A549 (cell line): ENCODE data around the gene DNPEP. TPM values are rescaled to one million over a fixed set of nuclear protein-coding genes. Genes with fewer than 3 reads are reported as not detected.
A peak's percentile ranks its signal among the peaks of the same experiment; 100 is the strongest.

ENCODE experiments used
- ATAC-seq, 2 experiments: fragments of 200-7000 bp in 1 of 2; fragments of >200 bp in 1 of 2; cut with Nextera tagmentation in 1 of 2; cut with Tn5 transposase in 1 of 2; 3 replicates each; pipeline versions ENCODE4 v1.8.0 to v1.9.1; 2018 to 2020; ENCODE audit warnings: mild to moderate bottlenecking in 1 of 2, moderate library complexity in 1 of 2
- CTCF ChIA-PET: fragments of 300-600 bp; sonication (Branson Sonifier 250); formaldehyde crosslinking; extraction: SDS; loops from one replicate; lab custom pipeline; 2021; ENCODE audit warnings: antibody characterized with exemption, inconsistent platforms; lab: Yijun Ruan, JAX
- POLR2A ChIA-PET: fragments of 350-600 bp; formaldehyde crosslinking; extraction: SDS; loops from one replicate; lab custom pipeline; 2021; ENCODE audit warnings: antibody characterized with exemption, inconsistent platforms; lab: Yijun Ruan, JAX
- DNase-seq, 2 experiments: peaks; one replicate each; pipeline versions ENCODE4 v3.0.0 to v3.0.0-alpha.2; 2011 to 2016; ENCODE audit warnings: low read depth in 1 of 2, low spot score in 1 of 2
- FAIRE-seq: peaks from 2 replicates; lab custom pipeline; 2011; peaks lifted over from hg19 to GRCh38; lab: Jason Lieb, UNC
- H3K27ac ChIP-seq, 2 experiments: fragments of >200 bp; sonication (Bioruptor Twin); formaldehyde crosslinking; 3 replicates each; pipeline ENCODE4 v1.5.1; 2016 to 2017
- H3K4me1 ChIP-seq: fragments of >200 bp; sonication (Bioruptor Twin); formaldehyde crosslinking; 3 replicates; pipeline ENCODE4 v1.6.1; 2016
- H3K4me2 ChIP-seq: fragments of >200 bp; sonication (Bioruptor Twin); formaldehyde crosslinking; 3 replicates; pipeline ENCODE4 v1.6.1; 2016
- H3K4me3 ChIP-seq: fragments of >200 bp; sonication (Bioruptor Twin); formaldehyde crosslinking; 3 replicates; pipeline ENCODE4 v1.5.1; 2016
- H3K9me3 ChIP-seq: fragments of >200 bp; sonication (Bioruptor Twin); formaldehyde crosslinking; 3 replicates; pipeline ENCODE4 v1.6.1; 2016
- BHLHE40 ChIP-seq: IDR thresholded peaks from 2 replicates; pipeline ENCODE4 v1.6.1; 2012; ENCODE audit warnings: low read depth, low read length, inconsistent platforms
- CBX2 ChIP-seq: fragments of 200-600 bp; sonication (generic); IDR thresholded peaks from 2 replicates; pipeline ENCODE4 v1.6.1; 2016; ENCODE audit warnings: low read depth, mild to moderate bottlenecking, borderline replicate concordance
- CEBPB ChIP-seq, 2 experiments: fragments of >200 bp in 1 of 2; sonication (Bioruptor Twin) in 1 of 2; formaldehyde crosslinking in 1 of 2; IDR thresholded peaks; 2 replicates each; pipeline ENCODE4 v1.6.1; 2012 to 2016
- EHF ChIP-seq: fragments of 250-450 bp; sonication (Bioruptor Pico); IDR thresholded peaks from 2 replicates; pipeline ENCODE4 v1.5.0; 2020; ENCODE audit warnings: mild to moderate bottlenecking
- EP300 ChIP-seq, 2 experiments: fragments of >200 bp; sonication (Bioruptor Twin); formaldehyde crosslinking; IDR thresholded peaks; 2 replicates in 1 of 2; 3 replicates in 1 of 2; pipeline ENCODE4 v1.6.1; 2016 to 2017
- FOSB ChIP-seq: fragments of 250-450 bp; sonication (Bioruptor Pico); IDR thresholded peaks from 2 replicates; pipeline ENCODE4 v1.5.0; 2020; ENCODE audit warnings: mild to moderate bottlenecking, moderate library complexity
- FOXS1 ChIP-seq: fragments of 250-450 bp; sonication (Bioruptor Pico); IDR thresholded peaks from 2 replicates; pipeline ENCODE4 v1.5.0; 2020; ENCODE audit warnings: mild to moderate bottlenecking, moderate library complexity
- GATA3 ChIP-seq: IDR thresholded peaks from 2 replicates; pipeline ENCODE4 v1.6.1; 2012; ENCODE audit warnings: borderline replicate concordance
- HOXA7 ChIP-seq: fragments of 250-450 bp; sonication (Bioruptor Pico); IDR thresholded peaks from 2 replicates; pipeline ENCODE4 v1.5.0; 2020; ENCODE audit warnings: mild to moderate bottlenecking, moderate library complexity
- KDM5A ChIP-seq: fragments of 200-600 bp; sonication (generic); IDR thresholded peaks from 2 replicates; pipeline ENCODE4 v1.6.1; 2016; ENCODE audit warnings: antibody characterized with exemption, mild to moderate bottlenecking
- POLR2AphosphoS2 ChIP-seq: conservative IDR thresholded peaks from 2 replicates; pipeline ENCODE4 v1.6.1; 2012; ENCODE audit warnings: low read length, improper control_type of control experiment, inconsistent platforms
- RAD21 ChIP-seq, 2 experiments: fragments of >200 bp in 1 of 2; sonication (Bioruptor Twin) in 1 of 2; formaldehyde crosslinking in 1 of 2; IDR thresholded peaks in 1 of 2; conservative IDR thresholded peaks in 1 of 2; 2 replicates in 1 of 2; 3 replicates in 1 of 2; pipeline ENCODE4 v1.6.1; 2012 to 2018; ENCODE audit warnings: inconsistent platforms in 1 of 2
- RARB ChIP-seq: fragments of 250-450 bp; sonication (Bioruptor Pico); IDR thresholded peaks from 2 replicates; pipeline ENCODE4 v1.8.0; 2021; ENCODE audit warnings: mild to moderate bottlenecking, moderate library complexity
- RCOR1 ChIP-seq: fragments of 150-350 bp; IDR thresholded peaks from 2 replicates; pipeline ENCODE4 v1.6.1; 2014; ENCODE audit warnings: antibody characterized with exemption, low read length, low read depth
- RNF2 ChIP-seq: fragments of 200-600 bp; sonication (generic); IDR thresholded peaks from 2 replicates; pipeline ENCODE4 v1.6.1; 2016; ENCODE audit warnings: low read depth, mild to moderate bottlenecking, antibody characterized with exemption, moderate library complexity, borderline replicate concordance
- ZFP36 ChIP-seq: fragments of 450-650 bp; IDR thresholded peaks from 2 replicates; pipeline ENCODE4 v1.6.1; 2014; ENCODE audit warnings: borderline replicate concordance; ENCODE audit not compliant: partially characterized antibody
- WGBS: methylation state at CpG from one replicate; pipeline ENCODE4 v1.1.6; 2017; ENCODE audit errors: missing lambda C conversion rate; 5-methylcytosine and 5-hydroxymethylcytosine counted together
- polyA plus RNA-seq, 4 experiments: library from polyadenylated mRNA; depleted of rRNA in 3 of 4; stranded (reverse); fragments of >200 nt; fragmentation: RNase III in 1 of 4; extraction: RNeasy Plus Mini Kit Qiagen cat#74134 plus additional on column Dnase treatment in 1 of 4; gene quantifications; 2 replicates in 3 of 4; 3 replicates in 1 of 4; pipeline ENCODE4 v1.2.3, GENCODE V29; 2011 to 2017
- TF ChIP-seq, protein P1 (sequence below): fragments of 250-450 bp; sonication (Bioruptor Pico); IDR thresholded peaks from 2 replicates; pipeline ENCODE4 v1.5.0; 2021; ENCODE audit warnings: mild to moderate bottlenecking, moderate library complexity, borderline replicate concordance
- TF ChIP-seq, protein P2 (sequence below): fragments of >200 bp; sonication (Bioruptor Twin); formaldehyde crosslinking; IDR thresholded peaks from 3 replicates; pipeline ENCODE4 v1.6.1; 2016
- TF ChIP-seq, protein P3 (sequence below): fragments of >200 bp; sonication (Bioruptor Twin); formaldehyde crosslinking; IDR thresholded peaks from 3 replicates; pipeline ENCODE4 v1.5.1; 2016
- TF ChIP-seq, protein P4 (sequence below): fragments of 250-450 bp; sonication (Bioruptor Pico); IDR thresholded peaks from 2 replicates; pipeline ENCODE4 v1.5.0; 2020; ENCODE audit warnings: low read depth, mild to moderate bottlenecking, moderate library complexity

The DNPEP gene
- polyA plus RNA-seq, 2 of the 4 experiments (the other 2 are of a cell fraction): 29.0 to 40.9 TPM

DNA sequence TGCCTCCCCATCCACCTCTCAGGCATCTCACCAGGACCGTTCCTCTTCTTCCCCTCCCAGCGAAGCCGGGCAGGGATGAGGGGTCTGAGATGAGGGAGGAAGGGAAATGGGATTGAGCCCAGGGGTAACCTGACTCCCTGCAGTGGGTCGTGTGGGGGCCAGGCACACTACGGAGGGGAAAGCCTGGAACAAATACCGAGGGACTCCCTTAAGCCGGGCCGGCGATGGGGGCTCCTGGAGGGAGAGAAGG is 46.7 kb upstream of the DNPEP start:
- Histone ChIP-seq H3K4me1 (no peaks in the 10 kb centered on the region), H3K9me3 (no peaks in the 10 kb centered on the region), H3K4me2 (no peak overlapping the region), H3K27ac (no peak overlapping the region), H3K4me3 (no peak overlapping the region)
- no peak for ATAC-seq
- FAIRE-seq: no peak
- 77% methylated on average over 9 of the region's 9 CpGs for WGBS
- TF ChIP-seq RNF2 (no peak), FOSB (CRISPR knock-in tag) (no peak), EP300 (IDR thresholded peaks at IDR 0.05) (no peak), RARB (no peak), BHLHE40 (no peak), EHF (CRISPR knock-in tag) (no peak), FOXS1 (CRISPR knock-in tag) (no peak), POLR2AphosphoS2 (no peak), KDM5A (no peak)
- TF ChIP-seq, protein P1, sequence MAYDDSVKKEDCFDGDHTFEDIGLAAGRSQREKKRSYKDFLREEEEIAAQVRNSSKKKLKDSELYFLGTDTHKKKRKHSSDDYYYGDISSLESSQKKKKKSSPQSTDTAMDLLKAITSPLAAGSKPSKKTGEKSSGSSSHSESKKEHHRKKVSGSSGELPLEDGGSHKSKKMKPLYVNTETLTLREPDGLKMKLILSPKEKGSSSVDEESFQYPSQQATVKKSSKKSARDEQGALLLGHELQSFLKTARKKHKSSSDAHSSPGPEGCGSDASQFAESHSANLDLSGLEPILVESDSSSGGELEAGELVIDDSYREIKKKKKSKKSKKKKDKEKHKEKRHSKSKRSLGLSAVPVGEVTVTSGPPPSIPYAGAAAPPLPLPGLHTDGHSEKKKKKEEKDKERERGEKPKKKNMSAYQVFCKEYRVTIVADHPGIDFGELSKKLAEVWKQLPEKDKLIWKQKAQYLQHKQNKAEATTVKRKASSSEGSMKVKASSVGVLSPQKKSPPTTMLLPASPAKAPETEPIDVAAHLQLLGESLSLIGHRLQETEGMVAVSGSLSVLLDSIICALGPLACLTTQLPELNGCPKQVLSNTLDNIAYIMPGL (CRISPR knock-in tag): no peak
- TF ChIP-seq, protein P2, sequence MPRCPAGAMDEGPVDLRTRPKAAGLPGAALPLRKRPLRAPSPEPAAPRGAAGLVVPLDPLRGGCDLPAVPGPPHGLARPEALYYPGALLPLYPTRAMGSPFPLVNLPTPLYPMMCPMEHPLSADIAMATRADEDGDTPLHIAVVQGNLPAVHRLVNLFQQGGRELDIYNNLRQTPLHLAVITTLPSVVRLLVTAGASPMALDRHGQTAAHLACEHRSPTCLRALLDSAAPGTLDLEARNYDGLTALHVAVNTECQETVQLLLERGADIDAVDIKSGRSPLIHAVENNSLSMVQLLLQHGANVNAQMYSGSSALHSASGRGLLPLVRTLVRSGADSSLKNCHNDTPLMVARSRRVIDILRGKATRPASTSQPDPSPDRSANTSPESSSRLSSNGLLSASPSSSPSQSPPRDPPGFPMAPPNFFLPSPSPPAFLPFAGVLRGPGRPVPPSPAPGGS: no peak
- POLR2A ChIA-PET: no interaction called here
- CTCF ChIA-PET: interaction anchor here (1.1 to 89.4 kb wide), 3 partner anchors 17 to 72 kb away, joined by 3 to 3291 read pairs (median 3); partner anchors contain the start of genes ASIC4, CHPF, GMPPA and TMEM198
- no peak for DNase-seq

DNA sequence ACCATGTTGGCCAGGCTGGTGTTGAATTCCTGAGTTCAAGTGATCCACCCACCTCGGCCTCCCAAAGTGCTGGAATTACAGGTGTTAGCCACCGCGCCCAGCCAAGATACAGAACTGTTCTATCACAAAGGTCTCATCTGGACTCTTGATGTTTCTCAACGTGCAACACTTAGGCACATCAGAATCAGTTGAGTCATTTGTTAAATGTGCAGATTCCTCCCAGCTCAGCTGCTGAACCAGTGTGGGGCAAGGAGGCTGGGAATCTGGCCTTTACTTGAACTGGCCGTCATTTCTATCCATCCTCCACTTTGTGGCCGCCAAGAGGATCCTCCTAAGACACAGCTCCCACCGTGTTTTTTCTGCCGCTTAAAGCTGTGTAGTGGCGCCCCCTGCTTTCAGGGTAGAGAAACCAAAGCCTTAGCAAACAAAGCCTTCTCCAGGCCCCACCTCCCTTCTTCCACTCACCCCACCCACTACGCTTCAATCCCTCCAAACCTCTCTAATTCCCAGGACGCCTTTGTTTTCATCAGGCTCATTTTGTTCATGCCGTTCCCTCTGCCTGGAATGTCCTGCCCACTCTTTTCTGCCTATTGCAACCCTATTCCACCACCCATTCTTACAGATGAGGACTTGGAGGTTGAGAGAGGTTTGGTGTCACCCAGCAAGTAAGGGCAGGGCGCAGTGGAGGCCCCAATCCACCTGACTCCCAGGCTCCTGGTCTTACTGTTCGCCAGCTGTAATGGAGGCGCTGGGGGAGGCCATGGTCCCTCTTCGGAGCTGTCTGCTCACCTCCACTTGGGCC is 46.2 kb upstream of the DNPEP start:
- ChIA-PET CTCF (interaction anchor here (0.8 to 89.4 kb wide), 5 partner anchors 17 to 72 kb away, joined by 3 to 3291 read pairs (median 4); partner anchors contain the start of genes ASIC4, CHPF, GMPPA and TMEM198), POLR2A (no interaction called here)
- WGBS: 66% methylated on average over 16 of the region's 16 CpGs
- TF ChIP-seq ZFP36: no peak
- TF ChIP-seq HOXA7: no peak
- TF ChIP-seq CEBPB (IDR thresholded peaks at IDR 0.05): no peak
- TF ChIP-seq GATA3: no peak
- TF ChIP-seq RAD21 (conservative IDR thresholded peaks at IDR 0.05 in 1 of 2, IDR thresholded peaks at IDR 0.05 in 1 of 2): peak in 1 of 2 experiments; percentile 40; a peak in 2 of 5 replicates
- TF ChIP-seq CBX2: no peak
- TF ChIP-seq, protein P3, sequence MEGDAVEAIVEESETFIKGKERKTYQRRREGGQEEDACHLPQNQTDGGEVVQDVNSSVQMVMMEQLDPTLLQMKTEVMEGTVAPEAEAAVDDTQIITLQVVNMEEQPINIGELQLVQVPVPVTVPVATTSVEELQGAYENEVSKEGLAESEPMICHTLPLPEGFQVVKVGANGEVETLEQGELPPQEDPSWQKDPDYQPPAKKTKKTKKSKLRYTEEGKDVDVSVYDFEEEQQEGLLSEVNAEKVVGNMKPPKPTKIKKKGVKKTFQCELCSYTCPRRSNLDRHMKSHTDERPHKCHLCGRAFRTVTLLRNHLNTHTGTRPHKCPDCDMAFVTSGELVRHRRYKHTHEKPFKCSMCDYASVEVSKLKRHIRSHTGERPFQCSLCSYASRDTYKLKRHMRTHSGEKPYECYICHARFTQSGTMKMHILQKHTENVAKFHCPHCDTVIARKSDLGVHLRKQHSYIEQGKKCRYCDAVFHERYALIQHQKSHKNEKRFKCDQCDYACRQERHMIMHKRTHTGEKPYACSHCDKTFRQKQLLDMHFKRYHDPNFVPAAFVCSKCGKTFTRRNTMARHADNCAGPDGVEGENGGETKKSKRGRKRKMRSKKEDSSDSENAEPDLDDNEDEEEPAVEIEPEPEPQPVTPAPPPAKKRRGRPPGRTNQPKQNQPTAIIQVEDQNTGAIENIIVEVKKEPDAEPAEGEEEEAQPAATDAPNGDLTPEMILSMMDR: peak; percentile 32
- TF ChIP-seq RCOR1: no peak
- TF ChIP-seq, protein P4, sequence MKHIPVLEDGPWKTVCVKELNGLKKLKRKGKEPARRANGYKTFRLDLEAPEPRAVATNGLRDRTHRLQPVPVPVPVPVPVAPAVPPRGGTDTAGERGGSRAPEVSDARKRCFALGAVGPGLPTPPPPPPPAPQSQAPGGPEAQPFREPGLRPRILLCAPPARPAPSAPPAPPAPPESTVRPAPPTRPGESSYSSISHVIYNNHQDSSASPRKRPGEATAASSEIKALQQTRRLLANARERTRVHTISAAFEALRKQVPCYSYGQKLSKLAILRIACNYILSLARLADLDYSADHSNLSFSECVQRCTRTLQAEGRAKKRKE (CRISPR knock-in tag): no peak
- Histone ChIP-seq H3K4me2 (no peak overlapping the region), H3K27ac (no peak overlapping the region), H3K4me1 (no peaks in the 10 kb centered on the region), H3K4me3 (no peak overlapping the region), H3K9me3 (no peaks in the 10 kb centered on the region)
- ATAC-seq: peak in 1 of 2 experiments; percentile 83; a peak in 3 of 6 replicates
- peak in 1 of 2 experiments; percentile 71 for DNase-seq
- FAIRE-seq: no peak
